Right atrium auricular region (tissue), 2 donors: ENCODE data around the gene RAB3C. TPM values are rescaled to one million over a fixed set of nuclear protein-coding genes. Genes with fewer than 3 reads are reported as not detected.

Experiments
- DNase-seq: peaks from one replicate; pipeline ENCODE4 v3.0.0-alpha.2; 2019; ENCODE audit warnings: low spot score
- H3K27ac ChIP-seq, 2 donors: fragments of 200-600 bp; sonication (generic); 1 replicate in 1 of 2; 2 replicates in 1 of 2; pipeline ENCODE4 v1.5.1; 2016 to 2019
- H3K27me3 ChIP-seq, 2 donors: fragments of 200-600 bp; sonication (generic); one replicate each; pipeline versions ENCODE4 v1.5.1 to v1.6.0; 2017 to 2019
- H3K36me3 ChIP-seq: fragments of 200-600 bp; sonication (generic); one replicate; pipeline ENCODE4 v1.5.1; 2016
- H3K4me1 ChIP-seq, 2 donors: fragments of 200-600 bp; sonication (generic); one replicate each; pipeline versions ENCODE4 v1.5.1 to v1.6.0; 2017 to 2019
- H3K4me3 ChIP-seq, 2 donors: fragments of 200-600 bp; sonication (generic); 1 replicate in 1 of 2; 2 replicates in 1 of 2; pipeline ENCODE4 v1.5.1; 2017 to 2019; ENCODE audit warnings: mild to moderate bottlenecking in 1 of 2, moderate library complexity in 1 of 2
- H3K9me3 ChIP-seq, 2 donors: fragments of 200-600 bp; sonication (generic); one replicate each; pipeline ENCODE4 v1.5.1; 2019
- CTCF ChIP-seq, 2 donors: fragments of 200-600 bp; sonication (generic); IDR thresholded peaks; one replicate each; pipeline ENCODE4 v1.5.1; 2019; ENCODE audit warnings: antibody characterized with exemption in 2 of 2
- total RNA-seq, 2 donors: library from RNA; depleted of rRNA; stranded (reverse); fragments of >200 nt; gene quantifications; one replicate each; pipeline ENCODE4 v1.1.0, GENCODE V29; 2016

RAB3C gene
- total RNA-seq, 2 donors from 2014 or later = 0.07 to 0.16 TPM

- TF ChIP-seq CTCF (IDR thresholded peaks at IDR 0.05) = no peak
- Histone ChIP-seq H3K27ac (no peak overlapping the region), H3K36me3 (no peaks in the 10 kb centered on the region), H3K27me3 (no peaks in the 10 kb centered on the region), H3K9me3 (no peaks in the 10 kb centered on the region), H3K4me3 (no peak overlapping the region), H3K4me1 (no peaks in the 10 kb centered on the region)
- no peak for DNase-seq
These were observed 158.1 kb downstream of the RAB3C start for GRCh38 chr5:58740956-58741355.

GRCh38 chr5:58745350-58745749, 162.5 kb downstream of the RAB3C start:
- Histone ChIP-seq H3K27me3 (no peaks in the 10 kb centered on the region), H3K36me3 (no peaks in the 10 kb centered on the region), H3K4me3 (no peak overlapping the region), H3K27ac (no peak overlapping the region), H3K4me1 (no peaks in the 10 kb centered on the region), H3K9me3 (no peaks in the 10 kb centered on the region)
- no peak for DNase-seq
- TF ChIP-seq CTCF (IDR thresholded peaks at IDR 0.05) = no peak

- H3K27ac ChIP-seq = no peak overlapping the region
- no peaks in the 10 kb centered on the region for H3K27me3 ChIP-seq
- DNase-seq = no peak
- no peak overlapping the region for H3K4me3 ChIP-seq
- H3K36me3 ChIP-seq = no peaks in the 10 kb centered on the region
- no peak for TF ChIP-seq CTCF (IDR thresholded peaks at IDR 0.05)
- H3K4me1 ChIP-seq = no peaks in the 10 kb centered on the region
- H3K9me3 ChIP-seq = no peaks in the 10 kb centered on the region
These were observed 163.4 kb downstream of the RAB3C start for GRCh38 chr5:58746321-58746720.

- Histone ChIP-seq H3K36me3 (no peaks in the 10 kb centered on the region), H3K4me1 (no peaks in the 10 kb centered on the region), H3K4me3 (no peak overlapping the region), H3K27me3 (no peaks in the 10 kb centered on the region), H3K27ac (no peak overlapping the region), H3K9me3 (no peaks in the 10 kb centered on the region)
- DNase-seq = no peak
- TF ChIP-seq CTCF (IDR thresholded peaks at IDR 0.05) = no peak
These were observed 167.2 kb downstream of the RAB3C start for GRCh38 chr5:58750036-58750435.

GRCh38 chr5:58751222-58751837, 168.5 kb downstream of the RAB3C start:
- no peaks in the 10 kb centered on the region for H3K36me3 ChIP-seq
- H3K9me3 ChIP-seq = no peaks in the 10 kb centered on the region
- H3K27me3 ChIP-seq = no peaks in the 10 kb centered on the region
- no peak for DNase-seq
- no peaks in the 10 kb centered on the region for H3K4me1 ChIP-seq
- TF ChIP-seq CTCF (IDR thresholded peaks at IDR 0.05) = no peak
- no peak overlapping the region for H3K27ac ChIP-seq
- H3K4me3 ChIP-seq = no peak overlapping the region

- no peak for DNase-seq
- Histone ChIP-seq H3K27me3 (no peaks in the 10 kb centered on the region), H3K4me1 (no peaks in the 10 kb centered on the region), H3K9me3 (no peaks in the 10 kb centered on the region), H3K27ac (no peak overlapping the region), H3K36me3 (no peaks in the 10 kb centered on the region), H3K4me3 (no peak overlapping the region)
- no peak for TF ChIP-seq CTCF (IDR thresholded peaks at IDR 0.05)
These were observed 169.2 kb downstream of the RAB3C start for GRCh38 chr5:58752104-58752503.
